Breast epithelium (tissue), 4 donors: ENCODE measurements around the gene NNT. TPM values are rescaled to one million over a fixed set of nuclear protein-coding genes. Genes with fewer than 3 reads are reported as not detected.
"Not testable (repeated sequence)": the region's sequence is repeated elsewhere in the genome, so short reads cannot be mapped to it uniquely, and the experiment has no call there.

ENCODE experiments used
- DNase-seq, 2 donors: peaks; one replicate each; pipeline ENCODE4 v3.0.0-alpha.2; 2019; ENCODE audit warnings: low spot score in 2 of 2
- H3K27ac ChIP-seq, 2 donors: fragments of 200-600 bp; sonication (generic) in 1 of 2; one replicate each; pipeline ENCODE4 v1.5.1; 2016 to 2019; ENCODE audit warnings: mild to moderate bottlenecking in 1 of 2
- H3K27me3 ChIP-seq, 2 donors: fragments of 200-600 bp; sonication (generic) in 1 of 2; one replicate each; pipeline versions ENCODE4 v1.5.1 to v1.6.0; 2017 to 2019; ENCODE audit warnings: control low read depth in 1 of 2, mild to moderate bottlenecking in 1 of 2
- H3K36me3 ChIP-seq: fragments of 200-600 bp; one replicate; pipeline ENCODE4 v1.5.1; 2019
- H3K4me1 ChIP-seq, 2 donors: fragments of 200-600 bp; sonication (generic); one replicate each; pipeline ENCODE4 v1.5.1; 2016 to 2019; ENCODE audit warnings: control low read depth in 1 of 2
- H3K4me3 ChIP-seq, 3 donors: fragments of 200-600 bp; sonication (generic); 1 replicate in 2 of 3; 2 replicates in 1 of 3; pipeline ENCODE4 v1.5.1; 2016 to 2019; ENCODE audit warnings: mild to moderate bottlenecking in 3 of 3, moderate library complexity in 2 of 3
- H3K9me3 ChIP-seq, 2 donors: fragments of 200-600 bp; sonication (generic) in 1 of 2; one replicate each; pipeline ENCODE4 v1.5.1; 2016 to 2019; ENCODE audit warnings: control low read depth in 1 of 2
- POLR2A ChIP-seq: fragments of 450-650 bp; IDR thresholded peaks from one replicate; pipeline ENCODE4 v1.6.1; 2016; ENCODE audit warnings: antibody characterized with exemption, mild to moderate bottlenecking, moderate library complexity
- POLR2AphosphoS5 ChIP-seq, 3 donors: sonication (generic); formaldehyde crosslinking; IDR thresholded peaks; one replicate each; pipeline ENCODE4 v1.6.1; 2017; ENCODE audit warnings: antibody characterized with exemption in 3 of 3
- intact Hi-C: fragments of 100-400 bp; cut with DNase I; formaldehyde crosslinking; loops from one replicate; pipeline ENCODE4 v1.15.1; 2023; ENCODE audit warnings: low total_unique reads
- total RNA-seq, 3 donors: library from RNA; depleted of rRNA; stranded (reverse); fragments of >200 nt; gene quantifications; one replicate each; pipeline ENCODE4 v1.1.0, GENCODE V29; 2016
- TF ChIP-seq, protein P1 (sequence below), 3 donors: fragments of 450-650 bp; IDR thresholded peaks; one replicate each; pipeline ENCODE4 v1.5.1; 2016 to 2017; ENCODE audit warnings: antibody characterized with exemption in 3 of 3, mild to moderate bottlenecking in 3 of 3, moderate library complexity in 3 of 3

The NNT gene
- total RNA-seq = 100 to 1,000 TPM in 1 of 3 donors, 10 to 100 TPM in 2; 30.2 to 137 (median 39.2) TPM

GRCh38 chr5:43602461-43603343, at the start of gene NNT:
Gene NNT, plus strand, starts transcription at chr5:43603180. Its CDS starts 6,016 bp downstream, at chr5:43609196.
- Histone ChIP-seq H3K36me3 (no peaks in the 10 kb centered on the region), H3K27me3 (no peaks in the 10 kb centered on the region), H3K9me3 (no peaks in the 10 kb centered on the region), H3K4me1 (no peaks in the 10 kb centered on the region), H3K27ac (peak within 1 kb of the TSS; percentile 71 to 91), H3K4me3 (peak within 1 kb of the TSS; percentile 81 to 96 (median 84))
- TF ChIP-seq, protein P1, sequence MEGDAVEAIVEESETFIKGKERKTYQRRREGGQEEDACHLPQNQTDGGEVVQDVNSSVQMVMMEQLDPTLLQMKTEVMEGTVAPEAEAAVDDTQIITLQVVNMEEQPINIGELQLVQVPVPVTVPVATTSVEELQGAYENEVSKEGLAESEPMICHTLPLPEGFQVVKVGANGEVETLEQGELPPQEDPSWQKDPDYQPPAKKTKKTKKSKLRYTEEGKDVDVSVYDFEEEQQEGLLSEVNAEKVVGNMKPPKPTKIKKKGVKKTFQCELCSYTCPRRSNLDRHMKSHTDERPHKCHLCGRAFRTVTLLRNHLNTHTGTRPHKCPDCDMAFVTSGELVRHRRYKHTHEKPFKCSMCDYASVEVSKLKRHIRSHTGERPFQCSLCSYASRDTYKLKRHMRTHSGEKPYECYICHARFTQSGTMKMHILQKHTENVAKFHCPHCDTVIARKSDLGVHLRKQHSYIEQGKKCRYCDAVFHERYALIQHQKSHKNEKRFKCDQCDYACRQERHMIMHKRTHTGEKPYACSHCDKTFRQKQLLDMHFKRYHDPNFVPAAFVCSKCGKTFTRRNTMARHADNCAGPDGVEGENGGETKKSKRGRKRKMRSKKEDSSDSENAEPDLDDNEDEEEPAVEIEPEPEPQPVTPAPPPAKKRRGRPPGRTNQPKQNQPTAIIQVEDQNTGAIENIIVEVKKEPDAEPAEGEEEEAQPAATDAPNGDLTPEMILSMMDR (IDR thresholded peaks at IDR 0.05) = no peak
- TF ChIP-seq POLR2AphosphoS5 (IDR thresholded peaks at IDR 0.05) = peak in 1 of 3 donors; percentile 25
- intact Hi-C loops = no loop called here
- DNase-seq = peak; percentile 25 to 64

GRCh38 chr5:43553381-43553780, 49.6 kb upstream of the NNT start:
- peaks cover 0 to 9% of the 10 kb centered on the region in 2 donors for H3K4me1 ChIP-seq
- no peak overlapping the region for H3K27ac ChIP-seq
- no peaks in the 10 kb centered on the region for H3K9me3 ChIP-seq
- no peaks in the 10 kb centered on the region for H3K36me3 ChIP-seq
- H3K27me3 ChIP-seq = no peaks in the 10 kb centered on the region
- DNase-seq = no peak
- no peak overlapping the region for H3K4me3 ChIP-seq
- TF ChIP-seq POLR2AphosphoS5 (IDR thresholded peaks at IDR 0.05) = no peak
- TF ChIP-seq, protein P1 (IDR thresholded peaks at IDR 0.05) = no peak
- TF ChIP-seq POLR2A = no peak
- intact Hi-C loops = no loop called here

DNA sequence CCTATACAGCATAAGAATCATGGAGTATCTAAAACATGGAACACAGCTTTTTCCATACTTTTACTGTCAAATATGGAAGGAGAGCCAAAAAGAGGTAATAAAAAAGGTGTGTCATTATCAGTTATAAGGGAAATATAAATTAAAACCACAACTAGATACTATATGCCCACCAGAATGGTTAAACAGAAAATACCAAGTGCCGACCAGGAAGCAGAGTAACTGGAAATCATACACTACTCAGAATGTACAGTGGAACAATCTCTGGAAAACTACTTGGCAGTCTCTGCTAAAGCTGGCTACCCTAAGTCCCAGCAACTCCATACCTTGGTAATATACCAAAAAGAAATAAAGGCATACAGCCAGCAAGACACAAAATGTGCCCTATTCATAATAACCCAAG, 48.5 kb upstream of the NNT start:
- Histone ChIP-seq H3K36me3 (no peaks in the 10 kb centered on the region), H3K4me3 (peak overlapping the region in 1 of 3 donors; percentile 95), H3K9me3 (no peaks in the 10 kb centered on the region), H3K27ac (no peak overlapping the region), H3K4me1 (peaks cover 0 to 9% of the 10 kb centered on the region in 2 donors), H3K27me3 (no peaks in the 10 kb centered on the region)
- DNase-seq = no peak
- TF ChIP-seq, protein P1 (IDR thresholded peaks at IDR 0.05) = no peak
- TF ChIP-seq POLR2A = no peak
- TF ChIP-seq POLR2AphosphoS5 (IDR thresholded peaks at IDR 0.05) = no peak
- intact Hi-C loops = no loop called here

GRCh38 chr5:43555895-43556606, 46.9 kb upstream of the NNT start:
- peak overlapping the region; percentile 95 to 97 for H3K27ac ChIP-seq
- peak; percentile 33 to 68 for DNase-seq
- H3K9me3 ChIP-seq = no peaks in the 10 kb centered on the region
- peak overlapping the region; percentile 76 to 95 (median 83) for H3K4me3 ChIP-seq
- intact Hi-C loops = no loop called here
- H3K4me1 ChIP-seq = peaks cover 0 to 9% of the 10 kb centered on the region in 2 donors
- H3K36me3 ChIP-seq = no peaks in the 10 kb centered on the region
- no peaks in the 10 kb centered on the region for H3K27me3 ChIP-seq
- TF ChIP-seq, protein P1 (IDR thresholded peaks at IDR 0.05) = no peak
- peak in 1 of 3 donors; percentile 44 for TF ChIP-seq POLR2AphosphoS5 (IDR thresholded peaks at IDR 0.05)

DNA sequence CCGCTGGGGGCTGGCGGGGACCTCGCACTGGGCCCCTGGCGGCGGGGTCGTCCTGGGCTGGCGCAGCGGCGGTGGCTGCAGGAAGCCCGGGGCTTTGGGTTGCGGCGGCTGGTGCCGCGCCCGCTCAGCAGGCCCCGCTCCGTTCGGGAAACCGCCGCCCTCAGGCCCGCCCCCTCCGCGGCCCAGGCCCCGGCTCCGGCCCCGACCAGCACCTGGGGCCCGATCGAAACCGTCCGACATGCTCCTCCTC, 46.4 kb upstream of the NNT start:
- H3K36me3 ChIP-seq, intact Hi-C loops, DNase-seq, H3K27me3 ChIP-seq, H3K9me3 ChIP-seq, H3K4me1 ChIP-seq: not testable (repeated sequence)
- Histone ChIP-seq H3K27ac (peak overlapping the region; percentile 95 to 97), H3K4me3 (peak overlapping the region; percentile 76 to 95 (median 83))
